Left hindlimb (tissue), 1 donor: Measurements from ENCODE around the gene POU3F3.
A peak's percentile ranks its signal among the peaks of the same experiment; 100 is the strongest.

Source experiments
- DNase-seq: peaks from one replicate; pipeline ENCODE4 v3.0.0-alpha.2; 2018

POU3F3 gene

GRCh38 chr2:104862058-104862941, 8.4 kb downstream of the POU3F3 start:
- no peak for DNase-seq

GRCh38 chr2:104863146-104863467, 9.2 kb downstream of the POU3F3 start:
- DNase-seq: no peak

- no peak for DNase-seq
These were observed 9.8 kb downstream of the POU3F3 start for GRCh38 chr2:104863468-104864279.

- DNase-seq: no peak
These were observed 10.6 kb downstream of the POU3F3 start for GRCh38 chr2:104864280-104865095.

- DNase-seq: no peak
These were observed 11.2 kb downstream of the POU3F3 start for GRCh38 chr2:104865096-104865470.

GRCh38 chr2:104866122-104866864, 12.4 kb downstream of the POU3F3 start:
- DNase-seq: no peak

- DNase-seq: no peak
These were observed 13.2 kb downstream of the POU3F3 start for GRCh38 chr2:104866883-104867812.

GRCh38 chr2:104867813-104868504, 14.0 kb downstream of the POU3F3 start:
- no peak for DNase-seq

GRCh38 chr2:104868505-104868866, 14.6 kb downstream of the POU3F3 start:
- no peak for DNase-seq

GRCh38 chr2:104870100-104870975, 16.4 kb downstream of the POU3F3 start:
- no peak for DNase-seq

- no peak for DNase-seq
These were observed 17.7 kb downstream of the POU3F3 start for GRCh38 chr2:104871649-104871971.

GRCh38 chr2:104871972-104872865, 18.3 kb downstream of the POU3F3 start:
- no peak for DNase-seq

- DNase-seq: peak; percentile 76
These were observed 19.2 kb downstream of the POU3F3 start for GRCh38 chr2:104872866-104873688.

- DNase-seq: no peak
These were observed 19.8 kb downstream of the POU3F3 start for GRCh38 chr2:104873689-104874054.

GRCh38 chr2:104874230-104874629, 20.3 kb downstream of the POU3F3 start:
- no peak for DNase-seq

- no peak for DNase-seq
These were observed 21.3 kb downstream of the POU3F3 start for GRCh38 chr2:104875262-104875661.

GRCh38 chr2:104876606-104877570, 23.0 kb downstream of the POU3F3 start:
- no peak for DNase-seq
